ENCODE measurements around the gene IRX3.

The IRX3 gene

GRCh38 chr16:54240271-54241129 lies 46.1 kb downstream of the IRX3 start:
- no peak for TF ChIP-seq CTCF (IDR thresholded peaks at IDR 0.05; ENCODE audit: borderline replicate concordance, control extremely low read depth, extremely low read depth, insufficient read depth, missing control alignments)
- in situ Hi-C loops (cut with MboI; ENCODE audit: low sequenced_read_pairs, unreplicated experiment) = no loop called here
- no peak for DNase-seq (ENCODE audit: low spot score)

- in situ Hi-C loops (cut with MboI; ENCODE audit: low sequenced_read_pairs, unreplicated experiment) = no loop called here
- no peak for TF ChIP-seq CTCF (IDR thresholded peaks at IDR 0.05; ENCODE audit: borderline replicate concordance, control extremely low read depth, extremely low read depth, insufficient read depth, missing control alignments)
- no peak for DNase-seq (ENCODE audit: low spot score)
Measured at GRCh38 chr16:54239456-54239855, 47.1 kb downstream of the IRX3 start.

- TF ChIP-seq CTCF (IDR thresholded peaks at IDR 0.05; ENCODE audit: borderline replicate concordance, control extremely low read depth, extremely low read depth, insufficient read depth, missing control alignments) = no peak
- no peak for DNase-seq (ENCODE audit: low spot score)
- in situ Hi-C loops (cut with MboI; ENCODE audit: low sequenced_read_pairs, unreplicated experiment) = no loop called here
Measured at GRCh38 chr16:54236773-54237172, 49.8 kb downstream of the IRX3 start.

GRCh38 chr16:54233615-54234014 lies 53.0 kb downstream of the IRX3 start:
- in situ Hi-C loops (cut with MboI; ENCODE audit: low sequenced_read_pairs, unreplicated experiment) = no loop called here
- DNase-seq (ENCODE audit: low spot score) = no peak
- TF ChIP-seq CTCF (IDR thresholded peaks at IDR 0.05; ENCODE audit: borderline replicate concordance, control extremely low read depth, extremely low read depth, insufficient read depth, missing control alignments) = no peak

Data from GM13976 (cell line).